ENCODE measurements around the gene TFAM.

GRCh38 chr10:58444876-58445275 is 59.7 kb downstream of the TFAM start:
- TF ChIP-seq POLR2A (IDR thresholded peaks at IDR 0.05) (no peak), CTCF (IDR thresholded peaks at IDR 0.05) (no peak)
